HEK293 (cell line): ENCODE measurements around the gene PCBP1.
"Not testable (repeated sequence)": the region's sequence is repeated elsewhere in the genome, so short reads cannot be mapped to it uniquely, and the experiment has no call there.

ENCODE experiments used
- CTCF ChIA-PET: fragments of 350-600 bp; formaldehyde crosslinking; extraction: SDS; loops from one replicate; lab custom pipeline; 2021; ENCODE audit warnings: antibody characterized with exemption; lab: Yijun Ruan, JAX
- POLR2A ChIA-PET: fragments of 300-600 bp; formaldehyde crosslinking; extraction: SDS; loops from one replicate; lab custom pipeline; 2020; ENCODE audit warnings: antibody characterized with exemption, inconsistent platforms; lab: Yijun Ruan, JAX
- H3K27ac ChIP-seq: fragments of 200-500 bp; sonication (Bioruptor generic); 2 replicates; pipeline ENCODE4 v1.5.1; 2014; ENCODE audit warnings: low read depth, low read length, control low read depth, inconsistent platforms; ENCODE audit errors: extremely low read depth
- H3K36me3 ChIP-seq, 2 experiments: fragments of 200-500 bp in 1 of 2; sonication (Bioruptor generic) in 1 of 2; 1 replicate in 1 of 2; 2 replicates in 1 of 2; pipeline ENCODE4 v1.5.1; 2014 to 2017; ENCODE audit warnings: inconsistent platforms in 2 of 2, low read length in 2 of 2; ENCODE audit not compliant: control insufficient read depth in 2 of 2, insufficient read depth in 1 of 2
- H3K4me1 ChIP-seq: fragments of 200-500 bp; sonication (Bioruptor generic); 2 replicates; pipeline ENCODE4 v1.5.1; 2014; ENCODE audit warnings: mild to moderate bottlenecking, low read length, inconsistent platforms; ENCODE audit not compliant: control insufficient read depth, insufficient read depth
- H3K4me3 ChIP-seq: 2 replicates; pipeline ENCODE4 v1.5.1; 2011; ENCODE audit warnings: low read depth, mild to moderate bottlenecking, control low read depth, low read length, moderate library complexity
- H3K9me3 ChIP-seq: fragments of 200-500 bp; sonication (Bioruptor generic); 2 replicates; pipeline ENCODE4 v1.5.1; 2014; ENCODE audit warnings: low read depth, low read length, inconsistent platforms; ENCODE audit not compliant: control insufficient read depth, insufficient read depth
- GLI2 ChIP-seq: fragments of 450-650 bp; formaldehyde crosslinking; IDR thresholded peaks from 2 replicates; pipeline ENCODE4; 2017; ENCODE audit warnings: missing biosample characterization, missing genetic modification characterization, low read depth, borderline replicate concordance
- SALL2 ChIP-seq: fragments of 450-650 bp; formaldehyde crosslinking; IDR thresholded peaks from 2 replicates; pipeline ENCODE4 v1.5.0; 2017; ENCODE audit warnings: missing biosample characterization, mild to moderate bottlenecking, missing genetic modification characterization, borderline replicate concordance
- SCRT1 ChIP-seq: fragments of 450-650 bp; formaldehyde crosslinking; IDR thresholded peaks from 2 replicates; pipeline ENCODE4 v1.5.1; 2016; ENCODE audit warnings: missing biosample characterization, missing genetic modification characterization, borderline replicate concordance
- ZNF146 ChIP-seq: fragments of 450-650 bp; formaldehyde crosslinking; IDR thresholded peaks from 2 replicates; pipeline ENCODE4 v1.5.1; 2016; ENCODE audit warnings: missing biosample characterization, missing genetic modification characterization
- ZNF221 ChIP-seq: fragments of 450-650 bp; formaldehyde crosslinking; IDR thresholded peaks from 2 replicates; pipeline ENCODE4 v1.5.1; 2017; ENCODE audit warnings: missing biosample characterization, missing genetic modification characterization, borderline replicate concordance
- ZNF266 ChIP-seq: fragments of 450-650 bp; formaldehyde crosslinking; IDR thresholded peaks from 2 replicates; pipeline ENCODE4 v1.5.1; 2016; ENCODE audit warnings: missing biosample characterization, missing genetic modification characterization, low read depth
- ZNF292 ChIP-seq: fragments of 450-650 bp; formaldehyde crosslinking; IDR thresholded peaks from 2 replicates; pipeline ENCODE4 v1.5.1; 2016; ENCODE audit warnings: low read depth, missing biosample characterization, missing genetic modification characterization, borderline replicate concordance
- ZNF426 ChIP-seq: fragments of 450-650 bp; formaldehyde crosslinking; IDR thresholded peaks from 2 replicates; pipeline ENCODE4 v1.5.1; 2017; ENCODE audit warnings: missing biosample characterization, missing genetic modification characterization, mild to moderate bottlenecking, inconsistent platforms, moderate library complexity
- ZNF48 ChIP-seq: fragments of 450-650 bp; formaldehyde crosslinking; IDR thresholded peaks from 2 replicates; pipeline ENCODE4 v1.5.1; 2016; ENCODE audit warnings: missing biosample characterization, missing genetic modification characterization
- ZNF530 ChIP-seq: fragments of 450-650 bp; formaldehyde crosslinking; IDR thresholded peaks from 2 replicates; pipeline ENCODE4 v1.5.1; 2016; ENCODE audit warnings: low read depth, missing biosample characterization, missing genetic modification characterization
- ZNF548 ChIP-seq: fragments of 450-650 bp; formaldehyde crosslinking; IDR thresholded peaks from 2 replicates; pipeline ENCODE4 v1.5.1; 2016; ENCODE audit warnings: missing biosample characterization, missing genetic modification characterization
- ZNF555 ChIP-seq: fragments of 450-650 bp; formaldehyde crosslinking; conservative IDR thresholded peaks from 2 replicates; pipeline ENCODE4 v1.5.1; 2017; ENCODE audit warnings: missing biosample characterization, mild to moderate bottlenecking, missing genetic modification characterization, inconsistent platforms
- ZNF621 ChIP-seq: fragments of 450-650 bp; formaldehyde crosslinking; IDR thresholded peaks from 2 replicates; pipeline ENCODE4 v1.5.1; 2017; ENCODE audit warnings: missing biosample characterization, missing genetic modification characterization
- ZNF768 ChIP-seq: fragments of 450-650 bp; formaldehyde crosslinking; IDR thresholded peaks from 2 replicates; pipeline ENCODE4 v1.5.1; 2018; ENCODE audit warnings: missing biosample characterization, mild to moderate bottlenecking, missing genetic modification characterization
- ZNF837 ChIP-seq: fragments of 450-650 bp; formaldehyde crosslinking; IDR thresholded peaks from 2 replicates; pipeline ENCODE4 v1.5.1; 2016; ENCODE audit warnings: missing biosample characterization, missing genetic modification characterization
- ZSCAN16 ChIP-seq: fragments of 450-650 bp; formaldehyde crosslinking; IDR thresholded peaks from 2 replicates; pipeline ENCODE4 v1.5.1; 2016; ENCODE audit warnings: missing biosample characterization, missing genetic modification characterization
- TF ChIP-seq, protein P1 (sequence below): fragments of 450-650 bp; formaldehyde crosslinking; IDR thresholded peaks from 2 replicates; pipeline ENCODE4 v1.5.1; 2016; ENCODE audit warnings: missing biosample characterization, missing genetic modification characterization
- TF ChIP-seq, protein P2 (sequence below): fragments of 450-650 bp; formaldehyde crosslinking; IDR thresholded peaks from 2 replicates; pipeline ENCODE4 v1.5.1; 2016; ENCODE audit warnings: missing biosample characterization, missing genetic modification characterization
- TF ChIP-seq, protein P3 (sequence below): fragments of 450-650 bp; formaldehyde crosslinking; IDR thresholded peaks from 2 replicates; pipeline ENCODE4 v1.5.1; 2016; ENCODE audit warnings: missing biosample characterization, missing genetic modification characterization
- TF ChIP-seq, protein P4 (sequence below): fragments of 450-650 bp; formaldehyde crosslinking; IDR thresholded peaks from 2 replicates; pipeline ENCODE4 v1.5.1; 2016; ENCODE audit warnings: missing biosample characterization, missing genetic modification characterization

Gene PCBP1

DNA sequence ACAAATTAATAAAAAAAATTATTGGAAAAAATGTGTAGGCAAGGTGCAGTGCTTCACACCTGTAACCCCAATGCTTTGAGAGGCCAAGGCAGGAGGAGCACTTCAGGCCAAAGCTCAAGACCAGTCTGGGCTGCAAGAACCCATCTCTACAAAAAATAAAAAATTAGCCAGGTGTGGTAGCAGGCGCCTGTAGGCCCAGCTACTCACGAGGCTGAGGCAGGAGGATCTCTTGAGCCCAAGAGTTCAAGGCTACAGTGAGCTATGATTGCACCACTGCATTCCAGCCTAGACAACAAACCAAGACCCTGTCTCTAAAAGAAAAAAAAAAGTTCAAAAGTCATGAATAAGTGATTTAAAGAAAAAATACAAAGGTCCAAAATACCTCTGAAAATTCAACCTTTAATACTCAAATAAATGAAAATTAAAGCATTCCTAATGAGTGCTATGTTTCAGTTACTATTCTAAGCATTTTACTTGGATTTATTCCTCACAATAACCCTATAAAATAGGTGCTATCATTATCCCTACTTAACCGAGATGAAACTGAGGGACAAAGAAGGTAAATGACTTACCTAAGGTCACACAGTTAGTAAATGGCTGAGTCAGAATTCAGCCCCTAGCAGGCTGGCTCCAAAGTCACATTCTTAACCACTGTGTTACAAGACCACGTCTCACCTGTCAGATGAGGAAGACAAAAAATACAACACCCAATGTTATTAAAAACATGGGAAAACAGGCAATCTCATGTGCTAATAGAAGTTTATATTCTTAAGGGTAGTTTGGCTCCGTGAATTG is 36.4 kb upstream of the PCBP1 start:
- Histone ChIP-seq H3K36me3 (peaks cover 29 to 75% of the 10 kb centered on the region in 2 experiments), H3K4me3 (no peak overlapping the region)
- CTCF ChIA-PET: interaction anchor here (0.6 to 2.2 kb wide), 3 partner anchors 10 to 13 kb away, joined by 3 to 5 read pairs (median 4); no protein-coding TSS in a partner anchor

DNA sequence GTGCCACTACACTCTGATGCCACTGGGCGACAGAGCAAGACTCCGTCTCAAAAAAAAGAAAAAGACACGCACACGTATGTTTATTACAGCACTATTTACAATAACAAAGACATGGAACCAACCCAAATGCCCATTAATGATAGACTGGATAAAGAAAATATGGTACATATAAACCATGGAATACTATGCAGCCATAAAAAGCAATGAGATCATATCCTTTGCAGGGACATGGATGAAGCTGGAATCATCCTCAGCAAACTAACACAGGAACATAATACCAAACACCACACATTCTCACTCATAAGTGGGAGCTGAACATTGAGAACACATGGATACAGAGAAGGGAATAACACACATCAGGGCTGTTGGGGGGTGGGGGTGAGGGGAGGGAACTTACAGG is 32.0 kb upstream of the PCBP1 start:
- H3K36me3 ChIP-seq: peaks cover 33 to 69% of the 10 kb centered on the region in 2 experiments
- not testable (repeated sequence) for H3K27ac ChIP-seq
- peak; percentile 91 for TF ChIP-seq ZNF146 (tag by site-specific recombination)
- TF ChIP-seq, protein P1, sequence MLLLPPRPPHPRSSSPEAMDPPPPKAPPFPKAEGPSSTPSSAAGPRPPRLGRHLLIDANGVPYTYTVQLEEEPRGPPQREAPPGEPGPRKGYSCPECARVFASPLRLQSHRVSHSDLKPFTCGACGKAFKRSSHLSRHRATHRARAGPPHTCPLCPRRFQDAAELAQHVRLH (tag by site-specific recombination): 0 out of 2 replicates have a peak, but pooled peaks have one; percentile 36
- TF ChIP-seq, all 188 proteins: peak for 2; not testable (repeated sequence) for 186
- H3K9me3 ChIP-seq, H3K4me1 ChIP-seq, CTCF ChIA-PET, H3K4me3 ChIP-seq: not testable (repeated sequence)
- POLR2A ChIA-PET: interaction anchor here (0.6 kb wide), 1 partner anchor 11 kb away, joined by 5 read pairs; no protein-coding TSS in a partner anchor

More for the DNA sequence above, 36.4 kb upstream of the PCBP1 start:
- H3K27ac ChIP-seq: no peak overlapping the region
- no peaks in the 10 kb centered on the region for H3K9me3 ChIP-seq
- TF ChIP-seq ZNF530 (tag by site-specific recombination) (no peak), SCRT1 (no peak), ZNF548 (no peak), ZSCAN16 (tag by site-specific recombination) (no peak), SALL2 (tag by site-specific recombination) (no peak), ZNF266 (no peak), ZNF837 (tag by site-specific recombination) (no peak), ZNF555 (tag by site-specific recombination) (no peak), ZNF426 (tag by site-specific recombination) (no peak), ZNF48 (no peak), ZNF768 (tag by site-specific recombination) (no peak), GLI2 (tag by site-specific recombination) (no peak), ZNF621 (tag by site-specific recombination) (no peak), ZNF292 (tag by site-specific recombination) (no peak), ZNF221 (tag by site-specific recombination) (no peak)
- TF ChIP-seq, protein P2, sequence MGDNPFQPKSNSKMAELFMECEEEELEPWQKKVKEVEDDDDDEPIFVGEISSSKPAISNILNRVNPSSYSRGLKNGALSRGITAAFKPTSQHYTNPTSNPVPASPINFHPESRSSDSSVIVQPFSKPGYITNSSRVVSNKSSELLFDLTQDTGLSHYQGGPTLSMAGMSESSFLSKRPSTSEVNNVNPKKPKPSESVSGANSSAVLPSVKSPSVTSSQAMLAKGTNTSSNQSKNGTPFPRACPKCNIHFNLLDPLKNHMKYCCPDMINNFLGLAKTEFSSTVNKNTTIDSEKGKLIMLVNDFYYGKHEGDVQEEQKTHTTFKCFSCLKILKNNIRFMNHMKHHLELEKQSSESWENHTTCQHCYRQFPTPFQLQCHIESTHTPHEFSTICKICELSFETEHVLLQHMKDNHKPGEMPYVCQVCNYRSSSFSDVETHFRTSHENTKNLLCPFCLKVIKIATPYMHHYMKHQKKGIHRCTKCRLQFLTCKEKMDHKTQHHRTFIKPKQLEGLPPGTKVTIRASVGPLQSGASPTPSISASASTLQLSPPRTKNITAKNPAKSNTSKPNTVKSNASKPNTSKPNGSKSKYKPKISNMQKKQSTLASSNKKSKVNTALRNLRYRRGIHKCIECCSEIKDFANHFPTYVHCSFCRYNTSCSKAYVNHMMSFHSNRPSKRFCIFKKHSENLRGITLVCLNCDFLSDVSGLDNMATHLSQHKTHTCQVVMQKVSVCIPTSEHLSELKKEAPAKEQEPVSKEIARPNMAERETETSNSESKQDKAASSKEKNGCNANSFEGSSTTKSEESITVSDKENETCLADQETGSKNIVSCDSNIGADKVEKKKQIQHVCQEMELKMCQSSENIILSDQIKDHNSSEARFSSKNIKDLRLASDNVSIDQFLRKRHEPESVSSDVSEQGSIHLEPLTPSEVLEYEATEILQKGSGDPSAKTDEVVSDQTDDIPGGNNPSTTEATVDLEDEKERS (tag by site-specific recombination): no peak
- TF ChIP-seq, protein P3, sequence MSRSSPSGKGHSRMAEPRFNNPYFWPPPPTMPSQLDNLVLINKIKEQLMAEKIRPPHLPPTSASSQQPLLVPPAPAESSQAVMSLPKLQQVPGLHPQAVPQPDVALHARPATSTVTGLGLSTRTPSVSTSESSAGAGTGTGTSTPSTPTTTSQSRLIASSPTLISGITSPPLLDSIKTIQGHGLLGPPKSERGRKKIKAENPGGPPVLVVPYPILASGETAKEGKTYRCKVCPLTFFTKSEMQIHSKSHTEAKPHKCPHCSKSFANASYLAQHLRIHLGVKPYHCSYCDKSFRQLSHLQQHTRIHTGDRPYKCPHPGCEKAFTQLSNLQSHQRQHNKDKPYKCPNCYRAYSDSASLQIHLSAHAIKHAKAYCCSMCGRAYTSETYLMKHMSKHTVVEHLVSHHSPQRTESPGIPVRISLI (tag by site-specific recombination): no peak
- TF ChIP-seq, protein P4, sequence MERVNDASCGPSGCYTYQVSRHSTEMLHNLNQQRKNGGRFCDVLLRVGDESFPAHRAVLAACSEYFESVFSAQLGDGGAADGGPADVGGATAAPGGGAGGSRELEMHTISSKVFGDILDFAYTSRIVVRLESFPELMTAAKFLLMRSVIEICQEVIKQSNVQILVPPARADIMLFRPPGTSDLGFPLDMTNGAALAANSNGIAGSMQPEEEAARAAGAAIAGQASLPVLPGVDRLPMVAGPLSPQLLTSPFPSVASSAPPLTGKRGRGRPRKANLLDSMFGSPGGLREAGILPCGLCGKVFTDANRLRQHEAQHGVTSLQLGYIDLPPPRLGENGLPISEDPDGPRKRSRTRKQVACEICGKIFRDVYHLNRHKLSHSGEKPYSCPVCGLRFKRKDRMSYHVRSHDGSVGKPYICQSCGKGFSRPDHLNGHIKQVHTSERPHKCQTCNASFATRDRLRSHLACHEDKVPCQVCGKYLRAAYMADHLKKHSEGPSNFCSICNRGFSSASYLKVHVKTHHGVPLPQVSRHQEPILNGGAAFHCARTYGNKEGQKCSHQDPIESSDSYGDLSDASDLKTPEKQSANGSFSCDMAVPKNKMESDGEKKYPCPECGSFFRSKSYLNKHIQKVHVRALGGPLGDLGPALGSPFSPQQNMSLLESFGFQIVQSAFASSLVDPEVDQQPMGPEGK (tag by site-specific recombination): no peak
- POLR2A ChIA-PET: no interaction called here
- H3K4me1 ChIP-seq: no peaks in the 10 kb centered on the region
